Astrocyte (in vitro differentiated cells and primary cell): ENCODE data around the gene PLXNC1. TPM values are rescaled to one million over a fixed set of nuclear protein-coding genes. Genes with fewer than 3 reads are reported as not detected.

ENCODE experiments used
- DNase-seq: peaks from one replicate; pipeline ENCODE4 v3.0.0-alpha.2; 2010; ENCODE audit warnings: low read depth
- FAIRE-seq: peaks from 2 replicates; lab custom pipeline; 2011; peaks lifted over from hg19 to GRCh38; lab: Jason Lieb, UNC
- H2AFZ ChIP-seq: 2 replicates; pipeline ENCODE4 v1.6.0; 2012; ENCODE audit warnings: low read depth, low read length, inconsistent platforms
- H3K27ac ChIP-seq: 2 replicates; pipeline ENCODE4 v1.5.1; 2011; ENCODE audit warnings: low read depth, low read length, inconsistent platforms
- H3K27me3 ChIP-seq: 2 replicates; pipeline ENCODE4 v1.6.0; 2011; ENCODE audit warnings: low read length, inconsistent platforms; ENCODE audit not compliant: insufficient read depth
- H3K36me3 ChIP-seq: 2 replicates; pipeline ENCODE4 v1.5.1; 2011; ENCODE audit warnings: low read length, inconsistent platforms; ENCODE audit not compliant: insufficient read depth
- H3K4me1 ChIP-seq: 2 replicates; pipeline ENCODE4 v1.5.1; 2011; ENCODE audit warnings: low read length, inconsistent platforms; ENCODE audit not compliant: insufficient read depth
- H3K4me2 ChIP-seq: 2 replicates; pipeline ENCODE4 v1.6.0; 2012; ENCODE audit warnings: low read length, inconsistent platforms
- H3K4me3 ChIP-seq: 2 replicates; pipeline ENCODE4 v1.5.1; 2011; ENCODE audit warnings: low read depth, mild to moderate bottlenecking, low read length, inconsistent platforms; ENCODE audit not compliant: insufficient read depth
- H3K79me2 ChIP-seq: 2 replicates; pipeline ENCODE4 v1.6.0; 2012; ENCODE audit warnings: mild to moderate bottlenecking, low read length, inconsistent platforms; ENCODE audit not compliant: insufficient read depth
- H3K9ac ChIP-seq: 2 replicates; pipeline ENCODE4 v1.6.0; 2012; ENCODE audit warnings: mild to moderate bottlenecking, low read length, inconsistent platforms
- H3K9me3 ChIP-seq: 2 replicates; pipeline ENCODE4 v1.5.1; 2012; ENCODE audit warnings: low read depth, mild to moderate bottlenecking, low read length, inconsistent platforms; ENCODE audit not compliant: insufficient read depth
- H4K20me1 ChIP-seq: 2 replicates; pipeline ENCODE4 v1.6.0; 2012; ENCODE audit warnings: low read length, inconsistent platforms; ENCODE audit not compliant: insufficient read depth
- H3K27ac Mint-ChIP-seq: one replicate; pipeline ENCODE4 v1.8.0; 2021; ENCODE audit warnings: mild to moderate bottlenecking, mixed read lengths; ENCODE audit not compliant: unreplicated experiment
- H3K27me3 Mint-ChIP-seq: one replicate; pipeline ENCODE4 v1.8.0; 2021; ENCODE audit warnings: low read depth, mixed read lengths; ENCODE audit not compliant: unreplicated experiment
- H3K36me3 Mint-ChIP-seq: one replicate; pipeline ENCODE4 v1.8.0; 2021; ENCODE audit warnings: low read depth, mixed read lengths; ENCODE audit not compliant: unreplicated experiment
- H3K4me1 Mint-ChIP-seq: one replicate; pipeline ENCODE4 v1.8.0; 2021; ENCODE audit warnings: low read depth, mixed read lengths; ENCODE audit not compliant: unreplicated experiment
- H3K4me3 Mint-ChIP-seq: one replicate; pipeline ENCODE4 v1.8.0; 2021; ENCODE audit warnings: mild to moderate bottlenecking, moderate library complexity, mixed read lengths; ENCODE audit not compliant: unreplicated experiment
- H3K9me3 Mint-ChIP-seq: one replicate; pipeline ENCODE4 v1.8.0; 2021; ENCODE audit warnings: mild to moderate bottlenecking, mixed read lengths; ENCODE audit not compliant: unreplicated experiment
- CTCF ChIP-seq: IDR thresholded peaks from 2 replicates; pipeline ENCODE4 v1.5.1; 2011; ENCODE audit warnings: low read depth, mild to moderate bottlenecking, inconsistent platforms, low read length, moderate library complexity; ENCODE audit not compliant: insufficient read depth
- EZH2 ChIP-seq: IDR thresholded peaks from 2 replicates; pipeline ENCODE4 v1.6.1; 2012; ENCODE audit warnings: mild to moderate bottlenecking, low read length, inconsistent platforms; ENCODE audit not compliant: insufficient read depth
- total RNA-seq: library from RNA; stranded (reverse); gene quantifications from 2 replicates; pipeline ENCODE4 v1.2.1, GENCODE V29; 2021

Gene PLXNC1
- total RNA-seq, 1 donor from 2014 or later: 6.9 TPM

GRCh38 chr12:94178882-94179281 lies 30.5 kb downstream of the PLXNC1 start:
- peaks cover 17% of the 10 kb centered on the region for H3K4me1 Mint-ChIP-seq
- no peak overlapping the region for H2AFZ ChIP-seq
- DNase-seq (no peak), FAIRE-seq (no peak)
- H3K27ac ChIP-seq: no peak overlapping the region
- no peaks in the 10 kb centered on the region for H3K79me2 ChIP-seq
- peaks cover 11% of the 10 kb centered on the region for H3K9me3 Mint-ChIP-seq
- H3K9me3 ChIP-seq: peaks cover 10% of the 10 kb centered on the region
- TF ChIP-seq CTCF: no peak
- no peak for TF ChIP-seq EZH2
- H3K9ac ChIP-seq: no peak overlapping the region
- no peak overlapping the region for H3K4me3 Mint-ChIP-seq
- H3K27ac Mint-ChIP-seq: no peak overlapping the region
- H3K4me2 ChIP-seq: no peak overlapping the region
- H3K36me3 ChIP-seq: no peaks in the 10 kb centered on the region
- peaks cover 8% of the 10 kb centered on the region for H3K4me1 ChIP-seq
- peaks cover 2% of the 10 kb centered on the region for H3K36me3 Mint-ChIP-seq
- peaks cover 7% of the 10 kb centered on the region for H3K27me3 ChIP-seq
- no peaks in the 10 kb centered on the region for H4K20me1 ChIP-seq
- no peak overlapping the region for H3K4me3 ChIP-seq
- no peaks in the 10 kb centered on the region for H3K27me3 Mint-ChIP-seq

GRCh38 chr12:94179723-94180122 lies 31.3 kb downstream of the PLXNC1 start:
- H3K27me3 ChIP-seq: peaks cover 11% of the 10 kb centered on the region
- no peak overlapping the region for H3K27ac ChIP-seq
- H3K4me2 ChIP-seq: no peak overlapping the region
- no peak overlapping the region for H3K4me3 ChIP-seq
- Mint-ChIP-seq H3K4me1 (peaks cover 13% of the 10 kb centered on the region), H3K27ac (no peak overlapping the region), H3K27me3 (no peaks in the 10 kb centered on the region), H3K4me3 (no peak overlapping the region), H3K9me3 (peaks cover 11% of the 10 kb centered on the region), H3K36me3 (peaks cover 2% of the 10 kb centered on the region)
- TF ChIP-seq EZH2: no peak
- TF ChIP-seq CTCF: no peak
- no peak overlapping the region for H3K9ac ChIP-seq
- H3K9me3 ChIP-seq: peaks cover 10% of the 10 kb centered on the region
- H4K20me1 ChIP-seq: no peaks in the 10 kb centered on the region
- no peaks in the 10 kb centered on the region for H3K79me2 ChIP-seq
- H3K36me3 ChIP-seq: no peaks in the 10 kb centered on the region
- FAIRE-seq (no peak), DNase-seq (no peak)
- peaks cover 8% of the 10 kb centered on the region for H3K4me1 ChIP-seq
- no peak overlapping the region for H2AFZ ChIP-seq

- Histone ChIP-seq H2AFZ (no peak overlapping the region), H3K4me1 (peaks cover 6% of the 10 kb centered on the region), H3K9ac (no peak overlapping the region), H3K27me3 (peaks cover 20% of the 10 kb centered on the region), H4K20me1 (no peaks in the 10 kb centered on the region), H3K36me3 (no peaks in the 10 kb centered on the region), H3K4me2 (no peak overlapping the region), H3K4me3 (no peak overlapping the region), H3K27ac (no peak overlapping the region), H3K79me2 (no peaks in the 10 kb centered on the region), H3K9me3 (peaks cover 10% of the 10 kb centered on the region)
- H3K27ac Mint-ChIP-seq: no peak overlapping the region
- FAIRE-seq (no peak), DNase-seq (no peak)
- H3K27me3 Mint-ChIP-seq: peaks cover 1% of the 10 kb centered on the region
- H3K36me3 Mint-ChIP-seq: peaks cover 2% of the 10 kb centered on the region
- H3K9me3 Mint-ChIP-seq: peaks cover 11% of the 10 kb centered on the region
- TF ChIP-seq CTCF: no peak
- no peak for TF ChIP-seq EZH2
- peaks cover 12% of the 10 kb centered on the region for H3K4me1 Mint-ChIP-seq
- H3K4me3 Mint-ChIP-seq: no peak overlapping the region
Observed at GRCh38 chr12:94180558-94181296, 32.4 kb downstream of the PLXNC1 start.
